H1 (cell line): Measurements from ENCODE around the gene ALDH7A1. TPM values are rescaled to one million over a fixed set of nuclear protein-coding genes. Genes with fewer than 3 reads are reported as not detected.
A peak's percentile ranks its signal among the peaks of the same experiment; 100 is the strongest.

ENCODE experiments used
- ASH2L ChIP-seq: fragments of 200-600, 300-600 bp; sonication (generic); IDR thresholded peaks from one replicate; pipeline ENCODE4 v1.7.1; 2017; ENCODE audit warnings: low read length
- ATF2 ChIP-seq: IDR thresholded peaks from 2 replicates; pipeline ENCODE4 v1.6.1; 2012; ENCODE audit warnings: low read length, inconsistent platforms
- CBX5 ChIP-seq: fragments of 300-800, 300-1000 bp; sonication (generic); IDR thresholded peaks from 2 replicates; pipeline ENCODE4 v1.7.1; 2016; ENCODE audit warnings: antibody characterized with exemption, low read length, low read depth
- CHD1 ChIP-seq: IDR thresholded peaks from 2 replicates; pipeline ENCODE4 v1.6.1; 2012; ENCODE audit warnings: low read depth, low read length, improper control_type of control experiment
- EGR1 ChIP-seq: IDR thresholded peaks from 2 replicates; pipeline ENCODE4 v1.6.1; 2011; ENCODE audit warnings: low read depth, low read length, borderline replicate concordance
- EP300 ChIP-seq, 2 experiments: IDR thresholded peaks; 1 replicate in 1 of 2; 2 replicates in 1 of 2; pipeline ENCODE4 v1.6.1; 2011 to 2012; ENCODE audit warnings: low read depth in 2 of 2, low read length in 2 of 2, mild to moderate bottlenecking in 2 of 2, borderline replicate concordance in 1 of 2, inconsistent platforms in 1 of 2, moderate library complexity in 1 of 2
- EZH2 ChIP-seq: fragments of 200-600 bp; sonication (generic); IDR thresholded peaks from 2 replicates; pipeline ENCODE4 v1.7.1; 2012; ENCODE audit warnings: low read depth, mild to moderate bottlenecking, moderate library complexity, low read length, inconsistent platforms; ENCODE audit not compliant: severe bottlenecking
- GTF2F1 ChIP-seq: IDR thresholded peaks from 2 replicates; pipeline ENCODE4 v1.6.1; 2012; ENCODE audit warnings: low read depth, low read length, improper control_type of control experiment, borderline replicate concordance
- JUN ChIP-seq: IDR thresholded peaks from 2 replicates; pipeline ENCODE4 v1.6.1; 2011; ENCODE audit warnings: low read depth, mild to moderate bottlenecking, improper control_type of control experiment, low read length
- KDM1A ChIP-seq: fragments of 200-600, 300-600 bp; sonication (generic); IDR thresholded peaks from 2 replicates; pipeline ENCODE4 v1.7.1; 2016; ENCODE audit warnings: mild to moderate bottlenecking, low read length, borderline replicate concordance
- MAX ChIP-seq: IDR thresholded peaks from 2 replicates; pipeline ENCODE4 v1.6.1; 2012; ENCODE audit warnings: inconsistent platforms
- PHF8 ChIP-seq: fragments of 200-600 bp; sonication (generic); conservative IDR thresholded peaks from 2 replicates; pipeline ENCODE4 v1.7.1; 2012; ENCODE audit warnings: low read depth, mild to moderate bottlenecking, inconsistent platforms, low read length, moderate library complexity
- POLR2AphosphoS5 ChIP-seq: IDR thresholded peaks from 2 replicates; pipeline ENCODE4 v1.6.1; 2011; ENCODE audit warnings: low read depth, low read length
- POU5F1 ChIP-seq: IDR thresholded peaks from 2 replicates; pipeline ENCODE4 v1.6.1; 2011; ENCODE audit warnings: low read depth, mild to moderate bottlenecking, low read length, moderate library complexity
- RBBP5 ChIP-seq: IDR thresholded peaks from 2 replicates; pipeline ENCODE4 v1.7.1; 2012; ENCODE audit warnings: low read depth, mild to moderate bottlenecking, inconsistent platforms, low read length, moderate library complexity, borderline replicate concordance
- SAP30 ChIP-seq: fragments of 300-600 bp; sonication (generic); IDR thresholded peaks from 2 replicates; pipeline ENCODE4 v1.7.1; 2012; ENCODE audit warnings: low read length, moderate library complexity, mild to moderate bottlenecking, inconsistent platforms; ENCODE audit not compliant: insufficient read depth, insufficient replicate concordance
- SIN3A ChIP-seq, 2 experiments: IDR thresholded peaks in 1 of 2; conservative IDR thresholded peaks in 1 of 2; 2 replicates each; pipeline ENCODE4 v1.6.1; 2011 to 2012; ENCODE audit warnings: low read length in 2 of 2, improper control_type of control experiment in 1 of 2, low read depth in 1 of 2, mild to moderate bottlenecking in 1 of 2
- SP4 ChIP-seq: IDR thresholded peaks from 2 replicates; pipeline ENCODE4 v1.6.1; 2012; ENCODE audit warnings: low read length, inconsistent platforms
- TCF12 ChIP-seq: IDR thresholded peaks from 2 replicates; pipeline ENCODE4 v1.6.1; 2011; ENCODE audit warnings: low read depth, mild to moderate bottlenecking, low read length
- YY1 ChIP-seq: IDR thresholded peaks from 2 replicates; pipeline ENCODE4 v1.6.1; 2011; ENCODE audit warnings: low read depth, mild to moderate bottlenecking, low read length
- polyA plus RNA-seq, 7 experiments: library from polyadenylated mRNA; depleted of rRNA in 3 of 7; stranded (reverse) in 5 of 7; unstranded in 2 of 7; fragments of >200 nt in 5 of 7; fragments of 200-250 nt in 2 of 7; gene quantifications; 1 replicate in 5 of 7; 2 replicates in 1 of 7; 4 replicates in 1 of 7; pipeline versions ENCODE4 v1.2.1 to v1.2.3, GENCODE V29; 2011 to 2013; ENCODE audit warnings: missing spikeins in 2 of 7, mixed read lengths in 2 of 7
- total RNA-seq: library from RNA; stranded (reverse); fragmentation: NEBNext Ultra II Directional; extraction: Animal tissue kit (Norgen Biotek cat#: 25700); gene quantifications from 2 replicates; pipeline ENCODE4 v1.2.1, GENCODE V29; 2021
- TF ChIP-seq, protein P1 (sequence below): IDR thresholded peaks from 2 replicates; pipeline ENCODE4 v1.6.1; 2011; ENCODE audit warnings: low read depth, mild to moderate bottlenecking, low read length; ENCODE audit not compliant: insufficient read depth

ALDH7A1 gene
- total and polyA plus RNA-seq, 2 of the 8 experiments (the other 6 are each of a cell fraction or from before 2014, with no cell fraction given), result 99.6 to 225 TPM

- TF ChIP-seq PHF8 (peak; percentile 92), SP4 (no peak), POU5F1 (no peak), CHD1 (no peak), KDM1A (peak; percentile 58; the same call in 1 of the 2 replicates), EP300 (IDR thresholded peaks at IDR 0.05; ENCODE audit: borderline replicate concordance in 1 of 2, low read depth in 2 of 2, low read length in 2 of 2) (peak in 1 of 2 experiments; percentile 49; a peak in 1 of 3 replicates), SIN3A (conservative IDR thresholded peaks at IDR 0.05 in 1 of 2, IDR thresholded peaks at IDR 0.05 in 1 of 2; ENCODE audit: low read depth in 1 of 2, low read length in 2 of 2) (peak; percentile 35 to 58; a peak in 2 of 4 replicates), MAX (peak; percentile 76), ATF2 (no peak), CBX5 (no peak), POLR2AphosphoS5 (peak; percentile 92), TCF12 (0 out of 2 replicates have a peak, but pooled peaks have one; percentile 72), EGR1 (no peak), GTF2F1 (no peak; the same call in 1 of the 2 replicates), SAP30 (no peak), EZH2 (no peak), RBBP5 (no peak), ASH2L (peak; percentile 97), JUN (no peak), YY1 (no peak)
- TF ChIP-seq, protein P1, sequence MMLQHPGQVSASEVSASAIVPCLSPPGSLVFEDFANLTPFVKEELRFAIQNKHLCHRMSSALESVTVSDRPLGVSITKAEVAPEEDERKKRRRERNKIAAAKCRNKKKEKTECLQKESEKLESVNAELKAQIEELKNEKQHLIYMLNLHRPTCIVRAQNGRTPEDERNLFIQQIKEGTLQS, result no peak
Observed at GRCh38 chr5:126594748-126595485, at the start of gene ALDH7A1 (continued).
